Large intestine (tissue), 3 donors: ENCODE data around the gene WDR6. TPM values are rescaled to one million over a fixed set of nuclear protein-coding genes. Genes with fewer than 3 reads are reported as not detected.
"Not testable (repeated sequence)": the region's sequence is repeated elsewhere in the genome, so short reads cannot be mapped to it uniquely, and the experiment has no call there.

ENCODE experiments used
- DNase-seq, 2 donors: peaks; one replicate each; pipeline versions ENCODE4 v3.0.0 to v3.0.0-alpha.2; 2013
- H3K27ac ChIP-seq: one replicate; pipeline ENCODE4 v1.5.1; 2013; ENCODE audit warnings: low read length
- H3K27me3 ChIP-seq: 2 replicates; pipeline ENCODE4 v1.6.1; 2013; ENCODE audit warnings: low read length; ENCODE audit not compliant: control insufficient read depth, insufficient read depth
- H3K36me3 ChIP-seq: 2 replicates; pipeline ENCODE4 v1.6.1; 2013; ENCODE audit warnings: low read length; ENCODE audit not compliant: control insufficient read depth, insufficient read depth
- H3K4me1 ChIP-seq: one replicate; pipeline ENCODE4 v1.6.1; 2013; ENCODE audit warnings: low read length; ENCODE audit not compliant: control insufficient read depth, insufficient read depth
- H3K4me3 ChIP-seq: one replicate; pipeline ENCODE4 v1.5.1; 2013; ENCODE audit warnings: low read length
- H3K9me3 ChIP-seq: one replicate; pipeline ENCODE4 v1.6.1; 2013; ENCODE audit warnings: mild to moderate bottlenecking, low read depth, low read length, moderate library complexity; ENCODE audit not compliant: control insufficient read depth
- WGBS: methylation state at CpG from one replicate; pipeline ENCODE4 v1.1.5; 2013; ENCODE audit warnings: low lambda C conversion rate; ENCODE audit not compliant: insufficient coverage; 5-methylcytosine and 5-hydroxymethylcytosine counted together
- polyA plus RNA-seq: library from polyadenylated mRNA; unstranded; fragments of 120-200 nt; gene quantifications from one replicate; pipeline ENCODE4 v1.2.1, GENCODE V29; 2013

The WDR6 gene
- polyA plus RNA-seq, 1 donor, result 187 TPM

- Histone ChIP-seq H3K27ac (no peak overlapping the region), H3K9me3 (no peaks in the 10 kb centered on the region), H3K4me3 (no peak overlapping the region), H3K36me3 (peaks cover 23% of the 10 kb centered on the region), H3K4me1 (peaks cover 32% of the 10 kb centered on the region), H3K27me3 (no peaks in the 10 kb centered on the region)
- no CpG with 5 or more reads among the region's 3 CpGs for WGBS
- DNase-seq, result no peak
Measured at GRCh38 chr3:49005303-49005680, 1.9 kb upstream of the WDR6 start.

DNA sequence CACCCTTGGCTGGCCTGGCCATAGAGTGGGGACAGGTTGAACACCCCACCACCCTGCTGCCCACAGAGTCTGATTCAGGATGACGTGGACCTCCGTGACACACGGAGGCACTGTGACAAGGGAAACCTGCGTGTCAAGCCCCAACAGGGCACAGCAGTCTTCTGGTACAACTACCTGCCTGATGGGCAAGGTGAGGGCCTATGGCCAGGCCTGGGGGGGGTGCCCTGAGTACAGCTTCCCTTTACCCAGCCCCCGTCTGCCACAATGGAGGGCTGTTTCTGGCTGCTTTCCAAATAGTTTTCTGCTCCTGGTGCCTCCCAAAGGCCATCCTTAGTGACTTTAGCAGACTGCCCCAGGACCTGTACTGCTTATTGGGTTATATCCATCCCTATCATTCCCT, 1.2 kb upstream of the WDR6 start:
- WGBS, result no CpG with 5 or more reads among the region's 5 CpGs
- H3K27ac ChIP-seq, result peak overlapping the region; percentile 98
- H3K27me3 ChIP-seq, result no peaks in the 10 kb centered on the region
- no peaks in the 10 kb centered on the region for H3K9me3 ChIP-seq
- H3K4me1 ChIP-seq, result peaks cover 25% of the 10 kb centered on the region
- DNase-seq, result no peak
- H3K36me3 ChIP-seq, result peaks cover 24% of the 10 kb centered on the region
- peak overlapping the region; percentile 87 for H3K4me3 ChIP-seq

- no peaks in the 10 kb centered on the region for H3K27me3 ChIP-seq
- peak in 1 of 2 donors; percentile 59 for DNase-seq
- no peaks in the 10 kb centered on the region for H3K9me3 ChIP-seq
- peak overlapping the region; percentile 98 for H3K27ac ChIP-seq
- peaks cover 23% of the 10 kb centered on the region for H3K4me1 ChIP-seq
- H3K4me3 ChIP-seq, result peak overlapping the region; percentile 87
- H3K36me3 ChIP-seq, result peaks cover 27% of the 10 kb centered on the region
- WGBS, result no CpG with 5 or more reads among the region's 32 CpGs
Measured at GRCh38 chr3:49006408-49007067, 653 bp upstream of the WDR6 start.

DNA sequence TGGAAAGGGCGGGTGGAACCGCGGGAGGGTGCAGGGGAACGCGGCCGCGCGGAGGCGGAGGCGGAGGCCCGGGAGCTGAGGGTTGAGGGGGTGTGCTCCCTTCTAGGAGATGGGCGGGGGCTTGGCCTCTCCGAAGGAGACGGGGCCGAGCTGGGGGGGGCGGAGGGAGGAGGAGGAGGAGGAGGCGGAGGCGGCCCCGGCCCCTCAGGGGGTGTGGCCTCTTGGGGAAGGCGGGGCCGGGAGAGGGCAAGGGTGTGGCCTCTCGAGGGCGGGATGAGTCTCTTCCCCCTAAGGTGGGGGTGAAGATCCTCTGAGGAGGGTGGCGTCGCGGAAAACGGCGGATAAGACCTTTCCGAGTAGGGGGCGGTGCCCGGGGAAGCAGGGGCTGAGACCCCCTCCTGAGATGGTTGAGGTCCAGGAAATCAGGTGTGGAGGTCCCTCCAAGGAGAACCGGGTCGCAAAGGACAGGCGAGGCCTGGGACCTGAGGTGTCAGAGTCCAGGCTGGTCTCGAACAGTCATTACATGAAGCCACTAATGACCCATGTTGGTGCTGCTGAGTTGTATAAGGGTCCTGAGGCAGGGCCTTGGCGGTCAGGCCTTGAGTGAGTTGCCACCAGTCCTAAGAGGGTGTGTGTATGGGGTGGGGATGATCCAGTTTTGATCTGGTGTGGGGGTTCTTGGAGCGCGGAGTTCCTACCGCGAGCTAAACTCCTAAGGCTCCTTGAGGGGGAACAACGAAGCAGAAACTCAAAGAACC, 759 bp downstream of the WDR6 start:
- Histone ChIP-seq H3K4me1 (peaks cover 23% of the 10 kb centered on the region), H3K9me3 (no peaks in the 10 kb centered on the region), H3K27me3 (no peaks in the 10 kb centered on the region), H3K27ac (peak overlapping the region; percentile 98), H3K36me3 (peaks cover 31% of the 10 kb centered on the region), H3K4me3 (peak overlapping the region; percentile 87)
- DNase-seq, result peak; percentile 90 to 93
- no CpG with 5 or more reads among the region's 41 CpGs for WGBS

- H3K4me3 ChIP-seq, result not testable (repeated sequence)
Measured at GRCh38 chr3:49008627-49009026, 1.4 kb downstream of the WDR6 start.

GRCh38 chr3:49009396-49009795, 2.2 kb downstream of the WDR6 start:
- Histone ChIP-seq H3K27me3 (no peaks in the 10 kb centered on the region), H3K36me3 (peaks cover 44% of the 10 kb centered on the region), H3K27ac (no peak overlapping the region), H3K4me1 (peaks cover 23% of the 10 kb centered on the region), H3K4me3 (no peak overlapping the region), H3K9me3 (no peaks in the 10 kb centered on the region)
- no peak for DNase-seq
- no CpG with 5 or more reads among the region's 3 CpGs for WGBS

More at GRCh38 chr3:49008627-49009026, 1.4 kb downstream of the WDR6 start:
- not testable (repeated sequence) for H3K27me3 ChIP-seq, H3K9me3 ChIP-seq, H3K27ac ChIP-seq, DNase-seq
- Histone ChIP-seq H3K4me1 (peaks cover 23% of the 10 kb centered on the region), H3K36me3 (peaks cover 37% of the 10 kb centered on the region)
- WGBS, result no CpG with 5 or more reads among the region's 5 CpGs

DNA sequence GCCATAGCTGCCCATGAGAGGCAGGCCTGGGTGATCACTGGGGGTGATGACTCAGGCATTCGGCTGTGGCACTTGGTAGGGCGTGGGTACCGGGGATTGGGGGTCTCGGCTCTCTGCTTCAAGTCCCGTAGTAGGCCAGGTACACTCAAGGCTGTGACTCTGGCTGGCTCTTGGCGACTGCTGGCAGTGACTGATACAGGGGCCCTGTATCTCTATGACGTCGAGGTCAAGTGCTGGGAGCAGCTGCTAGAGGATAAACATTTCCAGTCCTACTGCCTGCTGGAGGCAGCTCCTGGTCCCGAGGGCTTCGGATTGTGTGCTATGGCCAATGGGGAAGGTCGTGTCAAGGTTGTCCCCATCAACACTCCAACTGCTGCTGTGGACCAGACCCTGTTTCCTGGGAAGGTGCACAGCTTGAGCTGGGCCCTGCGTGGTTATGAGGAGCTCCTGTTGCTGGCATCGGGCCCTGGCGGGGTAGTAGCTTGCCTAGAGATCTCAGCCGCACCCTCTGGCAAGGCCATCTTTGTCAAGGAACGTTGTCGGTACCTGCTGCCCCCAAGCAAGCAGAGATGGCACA, 5.3 kb downstream of the WDR6 start:
- Histone ChIP-seq H3K27me3 (no peaks in the 10 kb centered on the region), H3K9me3 (no peaks in the 10 kb centered on the region), H3K36me3 (peaks cover 59% of the 10 kb centered on the region), H3K4me3 (no peak overlapping the region), H3K27ac (no peak overlapping the region), H3K4me1 (peaks cover 13% of the 10 kb centered on the region)
- no peak for DNase-seq
- no CpG with 5 or more reads among the region's 17 CpGs for WGBS

DNA sequence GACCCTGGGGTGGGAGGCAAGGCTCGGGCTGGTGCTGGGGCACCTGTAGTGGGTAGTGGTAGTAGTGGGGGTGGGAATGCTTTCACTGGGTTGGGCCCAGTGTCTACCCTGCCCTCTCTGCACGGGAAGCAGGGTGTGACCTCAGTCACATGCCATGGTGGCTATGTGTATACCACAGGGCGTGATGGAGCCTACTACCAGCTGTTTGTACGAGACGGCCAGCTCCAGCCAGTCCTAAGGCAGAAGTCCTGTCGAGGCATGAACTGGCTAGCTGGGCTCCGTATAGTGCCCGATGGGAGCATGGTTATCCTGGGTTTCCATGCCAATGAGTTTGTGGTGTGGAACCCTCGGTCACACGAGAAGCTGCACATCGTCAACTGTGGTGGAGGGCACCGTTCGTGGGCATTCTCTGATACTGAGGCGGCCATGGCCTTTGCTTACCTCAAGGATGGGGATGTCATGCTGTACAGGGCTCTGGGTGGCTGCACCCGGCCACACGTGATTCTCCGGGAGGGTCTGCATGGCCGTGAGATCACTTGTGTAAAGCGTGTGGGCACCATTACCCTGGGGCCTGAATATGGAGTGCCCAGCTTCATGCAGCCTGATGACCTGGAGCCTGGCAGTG, 6.0 kb downstream of the WDR6 start:
- Histone ChIP-seq H3K4me3 (no peak overlapping the region), H3K4me1 (peaks cover 12% of the 10 kb centered on the region), H3K27ac (no peak overlapping the region), H3K9me3 (peaks cover 3% of the 10 kb centered on the region), H3K36me3 (peaks cover 59% of the 10 kb centered on the region), H3K27me3 (no peaks in the 10 kb centered on the region)
- no CpG with 5 or more reads among the region's 19 CpGs for WGBS
- no peak for DNase-seq

- Histone ChIP-seq H3K4me3 (no peak overlapping the region), H3K27me3 (no peaks in the 10 kb centered on the region), H3K27ac (no peak overlapping the region), H3K36me3 (peaks cover 59% of the 10 kb centered on the region), H3K4me1 (peaks cover 9% of the 10 kb centered on the region), H3K9me3 (peaks cover 3% of the 10 kb centered on the region)
- no CpG with 5 or more reads among the region's 24 CpGs for WGBS
- peak in 1 of 2 donors; percentile 41 for DNase-seq
Measured at GRCh38 chr3:49013738-49014660, 6.8 kb downstream of the WDR6 start.
